DND-41 (cell line): ENCODE results near the gene CARHSP1.

Experiments used
- EZH2 ChIP-seq: IDR thresholded peaks from 3 replicates; pipeline ENCODE4 v1.6.1; 2012; ENCODE audit warnings: borderline replicate concordance, low read depth, mild to moderate bottlenecking, moderate library complexity, low read length, inconsistent platforms; ENCODE audit not compliant: severe bottlenecking
- TF ChIP-seq, protein P1 (sequence below): IDR thresholded peaks from 2 replicates; pipeline ENCODE4 v1.5.1; 2012; ENCODE audit warnings: borderline replicate concordance, low read length, moderate library complexity, mild to moderate bottlenecking; ENCODE audit not compliant: poor library complexity, severe bottlenecking; ENCODE audit errors: extremely low read depth

GRCh38 chr16:8848231-8848938 lies 20.4 kb downstream of the CARHSP1 start:
- TF ChIP-seq, protein P1, sequence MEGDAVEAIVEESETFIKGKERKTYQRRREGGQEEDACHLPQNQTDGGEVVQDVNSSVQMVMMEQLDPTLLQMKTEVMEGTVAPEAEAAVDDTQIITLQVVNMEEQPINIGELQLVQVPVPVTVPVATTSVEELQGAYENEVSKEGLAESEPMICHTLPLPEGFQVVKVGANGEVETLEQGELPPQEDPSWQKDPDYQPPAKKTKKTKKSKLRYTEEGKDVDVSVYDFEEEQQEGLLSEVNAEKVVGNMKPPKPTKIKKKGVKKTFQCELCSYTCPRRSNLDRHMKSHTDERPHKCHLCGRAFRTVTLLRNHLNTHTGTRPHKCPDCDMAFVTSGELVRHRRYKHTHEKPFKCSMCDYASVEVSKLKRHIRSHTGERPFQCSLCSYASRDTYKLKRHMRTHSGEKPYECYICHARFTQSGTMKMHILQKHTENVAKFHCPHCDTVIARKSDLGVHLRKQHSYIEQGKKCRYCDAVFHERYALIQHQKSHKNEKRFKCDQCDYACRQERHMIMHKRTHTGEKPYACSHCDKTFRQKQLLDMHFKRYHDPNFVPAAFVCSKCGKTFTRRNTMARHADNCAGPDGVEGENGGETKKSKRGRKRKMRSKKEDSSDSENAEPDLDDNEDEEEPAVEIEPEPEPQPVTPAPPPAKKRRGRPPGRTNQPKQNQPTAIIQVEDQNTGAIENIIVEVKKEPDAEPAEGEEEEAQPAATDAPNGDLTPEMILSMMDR = no peak
- TF ChIP-seq EZH2 = no peak
